GM19035 (cell line): Measurements from ENCODE around the gene KCTD8.
"Not testable (repeated sequence)": the region's sequence is repeated elsewhere in the genome, so short reads cannot be mapped to it uniquely, and the experiment has no call there.

Experiments used
- ATAC-seq: cut with Tn5 transposase; IDR thresholded peaks from one replicate; pipeline ENCODE4 v1.9.1; 2021; ENCODE audit not compliant: unreplicated experiment

KCTD8 gene

GRCh38 chr4:44167766-44168165 is 280.8 kb downstream of the KCTD8 start:
- ATAC-seq = not testable (repeated sequence)

GRCh38 chr4:44165938-44166337 is 282.7 kb downstream of the KCTD8 start:
- ATAC-seq = no peak

- ATAC-seq = no peak
Measured at GRCh38 chr4:44162538-44163270, 285.9 kb downstream of the KCTD8 start.

- no peak for ATAC-seq
Measured at GRCh38 chr4:44161756-44162155, 286.9 kb downstream of the KCTD8 start.

GRCh38 chr4:44160776-44161367 is 287.7 kb downstream of the KCTD8 start:
- no peak for ATAC-seq

- no peak for ATAC-seq
Measured at GRCh38 chr4:44159991-44160390, 288.6 kb downstream of the KCTD8 start.

- ATAC-seq = no peak
Measured at GRCh38 chr4:44157611-44158277, 290.9 kb downstream of the KCTD8 start.

- no peak for ATAC-seq
Measured at GRCh38 chr4:44150091-44150576, 298.5 kb downstream of the KCTD8 start.

GRCh38 chr4:44149282-44149681 is 299.3 kb downstream of the KCTD8 start:
- ATAC-seq = no peak

- ATAC-seq = no peak
Measured at GRCh38 chr4:44147571-44148075, 301.0 kb downstream of the KCTD8 start.

- no peak for ATAC-seq
Measured at GRCh38 chr4:44146516-44146915, 302.1 kb downstream of the KCTD8 start.

- ATAC-seq = no peak
Measured at GRCh38 chr4:44145868-44146267, 302.7 kb downstream of the KCTD8 start.

- ATAC-seq = no peak
Measured at GRCh38 chr4:44132526-44132925, 316.1 kb downstream of the KCTD8 start.
